GM18873 (cell line): Measurements from ENCODE around the gene MMP14.
"Not testable (repeated sequence)": the region's sequence is repeated elsewhere in the genome, so short reads cannot be mapped to it uniquely, and the experiment has no call there.

Experiments used
- ATAC-seq: cut with Tn5 transposase; IDR thresholded peaks from one replicate; pipeline ENCODE4 v1.9.1; 2021; ENCODE audit warnings: mild to moderate bottlenecking, moderate library complexity, moderate number of reproducible peaks; ENCODE audit not compliant: unreplicated experiment, low FRiP score

Gene MMP14

GRCh38 chr14:22854296-22854695 is 17.9 kb downstream of the MMP14 start:
- not testable (repeated sequence) for ATAC-seq

GRCh38 chr14:22854963-22855724 is 18.8 kb downstream of the MMP14 start:
- ATAC-seq = no peak

GRCh38 chr14:22856428-22856827 is 20.0 kb downstream of the MMP14 start:
- no peak for ATAC-seq

GRCh38 chr14:22860377-22860776 is 24.0 kb downstream of the MMP14 start:
- ATAC-seq = not testable (repeated sequence)

GRCh38 chr14:22861651-22862050 is 25.3 kb downstream of the MMP14 start:
- no peak for ATAC-seq

- no peak for ATAC-seq
Observed at GRCh38 chr14:22864979-22865378, 28.6 kb downstream of the MMP14 start.

GRCh38 chr14:22865424-22866405 is 29.3 kb downstream of the MMP14 start:
- no peak for ATAC-seq

- ATAC-seq = no peak
Observed at GRCh38 chr14:22866874-22867273, 30.5 kb downstream of the MMP14 start.

- ATAC-seq = peak; percentile 23
Observed at GRCh38 chr14:22870811-22871223, 34.4 kb downstream of the MMP14 start.

GRCh38 chr14:22871224-22872032 is 35.0 kb downstream of the MMP14 start, which contains the start of gene LRP10:
TSS of gene LRP10 (plus strand) at chr14:22871740. CDS start at chr14:22872304, 564 bp downstream.
- peak; percentile 77 for ATAC-seq

GRCh38 chr14:22872033-22872832 is 35.8 kb downstream of the MMP14 start:
- ATAC-seq = peak; percentile 21

- ATAC-seq = no peak
Observed at GRCh38 chr14:22872833-22873520, 36.6 kb downstream of the MMP14 start.

- ATAC-seq = no peak
Observed at GRCh38 chr14:22875003-22875747, 38.8 kb downstream of the MMP14 start.

- no peak for ATAC-seq
Observed at GRCh38 chr14:22875748-22876319, 39.4 kb downstream of the MMP14 start.

- ATAC-seq = no peak
Observed at GRCh38 chr14:22877000-22877501, 40.7 kb downstream of the MMP14 start.

- ATAC-seq = no peak
Observed at GRCh38 chr14:22878271-22879246, 42.2 kb downstream of the MMP14 start.

GRCh38 chr14:22882064-22882463 is 45.7 kb downstream of the MMP14 start:
- no peak for ATAC-seq
